OCI-LY1 (cell line): ENCODE measurements around the gene EDA.

Source experiments
- H2AFZ ChIP-seq: fragments of 200-600 bp; sonication (generic), shearing (Covaris generic); 2 replicates; pipeline ENCODE4 v1.6.0; 2014; ENCODE audit warnings: antibody characterized with exemption, mild to moderate bottlenecking, low read length
- H3F3A ChIP-seq: fragments of 200-600 bp; sonication (generic), shearing (Covaris generic); 2 replicates; pipeline ENCODE4 v1.6.0; 2014; ENCODE audit warnings: mild to moderate bottlenecking, antibody characterized with exemption, low read length, moderate library complexity; ENCODE audit not compliant: insufficient read depth
- H3K27ac ChIP-seq: fragments of 200-600 bp; sonication (generic); 2 replicates; pipeline ENCODE4 v1.5.1; 2014; ENCODE audit warnings: low read length, mixed run types, mild to moderate bottlenecking, low read depth; ENCODE audit not compliant: poor library complexity, severe bottlenecking
- H3K27me3 ChIP-seq: fragments of 200-600 bp; sonication (generic); 2 replicates; pipeline ENCODE4 v1.6.0; 2014; ENCODE audit warnings: antibody characterized with exemption, mild to moderate bottlenecking, low read length, moderate library complexity; ENCODE audit not compliant: insufficient read depth
- H3K36me3 ChIP-seq: fragments of 200-600 bp; sonication (generic); 2 replicates; pipeline ENCODE4 v1.6.1; 2014; ENCODE audit warnings: mild to moderate bottlenecking, antibody characterized with exemption, low read length, moderate library complexity, mixed read lengths; ENCODE audit not compliant: insufficient read depth
- H3K4me1 ChIP-seq: fragments of 200-600 bp; sonication (generic); 2 replicates; pipeline ENCODE4 v1.5.1; 2014; ENCODE audit warnings: mild to moderate bottlenecking, low read length, moderate library complexity; ENCODE audit not compliant: insufficient read depth, severe bottlenecking
- H3K4me2 ChIP-seq: fragments of 200-600 bp; sonication (generic), shearing (Covaris generic); 2 replicates; pipeline ENCODE4 v1.6.1; 2014; ENCODE audit warnings: low read length
- H3K4me3 ChIP-seq: fragments of 200-600 bp; sonication (generic); 2 replicates; pipeline ENCODE4 v1.5.1; 2014; ENCODE audit warnings: low read length, low read depth, mild to moderate bottlenecking, mixed read lengths; ENCODE audit not compliant: poor library complexity, severe bottlenecking
- H3K79me2 ChIP-seq: fragments of 200-600 bp; shearing (Covaris generic); 2 replicates; pipeline ENCODE4 v1.6.1; 2016; ENCODE audit warnings: mixed run types, low read length, mixed read lengths; ENCODE audit not compliant: insufficient read depth
- H3K9ac ChIP-seq: fragments of 200-600 bp; sonication (generic), shearing (Covaris generic); 2 replicates; pipeline ENCODE4 v1.6.1; 2014; ENCODE audit warnings: mild to moderate bottlenecking, low read length, mixed read lengths
- H3K9me2 ChIP-seq: fragments of 200-600 bp; sonication (generic), shearing (Covaris generic); 2 replicates; pipeline ENCODE4 v1.6.1; 2014; ENCODE audit warnings: low read depth, mild to moderate bottlenecking, low read length, mixed read lengths
- H3K9me3 ChIP-seq: fragments of 200-600 bp; shearing (Covaris generic); 2 replicates; pipeline ENCODE4 v1.6.1; 2014; ENCODE audit warnings: low read length, mixed read lengths
- H4K20me1 ChIP-seq: fragments of 200-600 bp; sonication (generic), shearing (Covaris generic); 2 replicates; pipeline ENCODE4 v1.6.0; 2016; ENCODE audit warnings: mild to moderate bottlenecking, low read length; ENCODE audit not compliant: insufficient read depth
- CTCF ChIP-seq: fragments of 200-600 bp; sonication (generic), shearing (Covaris generic); IDR thresholded peaks from 2 replicates; pipeline ENCODE4 v1.5.1; 2017; ENCODE audit warnings: mild to moderate bottlenecking, antibody characterized with exemption, low read length, moderate library complexity, mixed read lengths
- EZH2 ChIP-seq: fragments of 200-600 bp; sonication (generic), shearing (Covaris generic); IDR thresholded peaks from 2 replicates; pipeline ENCODE4 v1.8.0; 2017; ENCODE audit warnings: borderline replicate concordance, mixed run types, mild to moderate bottlenecking, antibody characterized with exemption, low read length, moderate library complexity, mixed read lengths

The EDA gene

GRCh38 chrX:70016513-70016912 is 400.6 kb downstream of the EDA start:
- Histone ChIP-seq H3K36me3 (no peaks in the 10 kb centered on the region), H2AFZ (no peak overlapping the region), H3K4me3 (no peak overlapping the region), H3K9me3 (no peaks in the 10 kb centered on the region), H3K9ac (no peak overlapping the region), H3K4me1 (no peaks in the 10 kb centered on the region), H3K79me2 (no peaks in the 10 kb centered on the region), H4K20me1 (no peaks in the 10 kb centered on the region), H3K27me3 (no peaks in the 10 kb centered on the region), H3F3A (no peaks in the 10 kb centered on the region), H3K27ac (no peak overlapping the region), H3K9me2 (no peaks in the 10 kb centered on the region), H3K4me2 (no peak overlapping the region)
- no peak for TF ChIP-seq CTCF
- TF ChIP-seq EZH2 = no peak

- no peak overlapping the region for H3K4me2 ChIP-seq
- H3K9me2 ChIP-seq = no peaks in the 10 kb centered on the region
- H3K27ac ChIP-seq = no peak overlapping the region
- no peaks in the 10 kb centered on the region for H4K20me1 ChIP-seq
- no peak overlapping the region for H3K9ac ChIP-seq
- no peak overlapping the region for H2AFZ ChIP-seq
- no peaks in the 10 kb centered on the region for H3K36me3 ChIP-seq
- H3K27me3 ChIP-seq = no peaks in the 10 kb centered on the region
- H3K79me2 ChIP-seq = no peaks in the 10 kb centered on the region
- no peaks in the 10 kb centered on the region for H3K9me3 ChIP-seq
- TF ChIP-seq CTCF (no peak), EZH2 (no peak)
- H3F3A ChIP-seq = no peaks in the 10 kb centered on the region
- H3K4me3 ChIP-seq = no peak overlapping the region
- no peaks in the 10 kb centered on the region for H3K4me1 ChIP-seq
Measured at GRCh38 chrX:70022616-70023015, 406.7 kb downstream of the EDA start.

GRCh38 chrX:70025464-70025863 is 409.6 kb downstream of the EDA start:
- Histone ChIP-seq H2AFZ (no peak overlapping the region), H3K79me2 (no peaks in the 10 kb centered on the region), H3K4me2 (no peak overlapping the region), H3F3A (no peaks in the 10 kb centered on the region), H3K4me3 (no peak overlapping the region), H3K36me3 (no peaks in the 10 kb centered on the region), H3K27me3 (no peaks in the 10 kb centered on the region), H3K9ac (no peak overlapping the region), H3K27ac (no peak overlapping the region), H3K9me2 (no peaks in the 10 kb centered on the region), H3K4me1 (no peaks in the 10 kb centered on the region), H3K9me3 (no peaks in the 10 kb centered on the region), H4K20me1 (no peaks in the 10 kb centered on the region)
- no peak for TF ChIP-seq CTCF
- TF ChIP-seq EZH2 = no peak
